Esophagus muscularis mucosa (tissue), 4 donors: ENCODE data around the gene NAV3. TPM values are rescaled to one million over a fixed set of nuclear protein-coding genes. Genes with fewer than 3 reads are reported as not detected.

Experiments used
- DNase-seq: peaks from one replicate; pipeline ENCODE4 v3.0.0-alpha.2; 2017; ENCODE audit errors: extremely low spot score
- H3K27ac ChIP-seq, 4 donors: fragments of 200-600 bp; sonication (generic); replicated peaks in 1 of 4; 1 replicate in 3 of 4; 2 replicates in 1 of 4; pipeline ENCODE4 v1.5.1; 2016 to 2019; ENCODE audit warnings: mild to moderate bottlenecking in 1 of 4
- H3K27me3 ChIP-seq, 4 donors: fragments of 200-600 bp; sonication (generic); one replicate each; pipeline versions ENCODE4 v1.5.1 to v1.6.0; 2016 to 2019
- H3K36me3 ChIP-seq, 4 donors: fragments of 200-600 bp; sonication (generic); one replicate each; pipeline ENCODE4 v1.5.1; 2016 to 2019
- H3K4me1 ChIP-seq, 4 donors: fragments of 200-600 bp; sonication (generic); one replicate each; pipeline ENCODE4 v1.5.1; 2016 to 2019
- H3K4me3 ChIP-seq, 4 donors: fragments of 200-600 bp; sonication (generic); 1 replicate in 2 of 4; 2 replicates in 2 of 4; pipeline ENCODE4 v1.5.1; 2016 to 2019; ENCODE audit warnings: mild to moderate bottlenecking in 4 of 4, moderate library complexity in 1 of 4
- H3K9me3 ChIP-seq, 4 donors: fragments of 200-600 bp; sonication (generic); 1 replicate in 3 of 4; 2 replicates in 1 of 4; pipeline ENCODE4 v1.5.1; 2016 to 2019
- CTCF ChIP-seq, 3 experiments: fragments of 200-600 bp in 2 of 3; fragments of 450-650 bp in 1 of 3; sonication (generic) in 2 of 3; IDR thresholded peaks; one replicate each; pipeline ENCODE4 v1.5.1; 2017 to 2019; ENCODE audit warnings: antibody characterized with exemption in 3 of 3, mild to moderate bottlenecking in 2 of 3, moderate library complexity in 1 of 3
- EP300 ChIP-seq: sonication (generic); formaldehyde crosslinking; IDR thresholded peaks from one replicate; pipeline ENCODE4 v1.6.1; 2017; ENCODE audit warnings: antibody characterized with exemption
- POLR2A ChIP-seq: fragments of 450-650 bp; IDR thresholded peaks from one replicate; pipeline ENCODE4 v1.6.1; 2017; ENCODE audit warnings: antibody characterized with exemption, moderate library complexity, mild to moderate bottlenecking, low read depth
- POLR2AphosphoS5 ChIP-seq, 2 donors: sonication (generic); formaldehyde crosslinking; IDR thresholded peaks; one replicate each; pipeline ENCODE4 v1.6.1; 2017; ENCODE audit warnings: antibody characterized with exemption in 2 of 2
- WGBS: methylation state at CpG from one replicate; pipeline ENCODE4 v1.1.5; 2018; 5-methylcytosine and 5-hydroxymethylcytosine counted together
- intact Hi-C: fragments of 100-400 bp; cut with DNase I; formaldehyde crosslinking; loops from one replicate; pipeline ENCODE4 v1.15.1; 2023
- total RNA-seq, 4 donors: library from RNA; depleted of rRNA; stranded (reverse); fragments of >200 nt; gene quantifications; one replicate each; pipeline versions ENCODE4 v1.1.0 to v1.2.1, GENCODE V29; 2016

NAV3 gene
- total RNA-seq, 4 donors from 2014 or later = 4.3 to 9.6 (median 5.4) TPM

- DNase-seq = no peak
- H3K4me3 ChIP-seq = no peak overlapping the region
- no peaks in the 10 kb centered on the region for H3K36me3 ChIP-seq
- intact Hi-C loops = no loop called here
- no peaks in the 10 kb centered on the region for H3K4me1 ChIP-seq
- H3K9me3 ChIP-seq = no peaks in the 10 kb centered on the region
- 36% methylated on average over 1 of the region's 1 CpG for WGBS
- no peaks in the 10 kb centered on the region for H3K27me3 ChIP-seq
- TF ChIP-seq POLR2A = no peak
- TF ChIP-seq EP300 = no peak
- TF ChIP-seq CTCF (IDR thresholded peaks at IDR 0.05) = no peak
- TF ChIP-seq POLR2AphosphoS5 (IDR thresholded peaks at IDR 0.05) = no peak
- no peak overlapping the region for H3K27ac ChIP-seq
These were observed 84.4 kb downstream of the NAV3 start for GRCh38 chr12:77915071-77915600.

GRCh38 chr12:77916276-77916675 lies 85.6 kb downstream of the NAV3 start:
- Histone ChIP-seq H3K9me3 (no peaks in the 10 kb centered on the region), H3K27me3 (no peaks in the 10 kb centered on the region), H3K36me3 (no peaks in the 10 kb centered on the region), H3K4me1 (no peaks in the 10 kb centered on the region), H3K4me3 (no peak overlapping the region), H3K27ac (no peak overlapping the region)
- intact Hi-C loops = no loop called here
- no peak for DNase-seq
- TF ChIP-seq CTCF (IDR thresholded peaks at IDR 0.05) (no peak), POLR2A (no peak), EP300 (no peak), POLR2AphosphoS5 (IDR thresholded peaks at IDR 0.05) (no peak)
- 68% methylated on average over 2 of the region's 2 CpGs for WGBS

- no peak overlapping the region for H3K4me3 ChIP-seq
- intact Hi-C loops = no loop called here
- no peaks in the 10 kb centered on the region for H3K9me3 ChIP-seq
- H3K36me3 ChIP-seq = no peaks in the 10 kb centered on the region
- H3K27me3 ChIP-seq = no peaks in the 10 kb centered on the region
- no peaks in the 10 kb centered on the region for H3K4me1 ChIP-seq
- no peak for DNase-seq
- no peak overlapping the region for H3K27ac ChIP-seq
- TF ChIP-seq POLR2A (no peak), POLR2AphosphoS5 (IDR thresholded peaks at IDR 0.05) (no peak), EP300 (no peak)
- 95% methylated on average over 3 of the region's 3 CpGs for WGBS
These were observed 87.4 kb downstream of the NAV3 start for GRCh38 chr12:77918046-77918445.

- Histone ChIP-seq H3K27ac (no peak overlapping the region), H3K36me3 (no peaks in the 10 kb centered on the region), H3K4me3 (no peak overlapping the region), H3K27me3 (no peaks in the 10 kb centered on the region), H3K9me3 (no peaks in the 10 kb centered on the region), H3K4me1 (no peaks in the 10 kb centered on the region)
- no peak for TF ChIP-seq POLR2AphosphoS5 (IDR thresholded peaks at IDR 0.05)
- TF ChIP-seq POLR2A = no peak
- TF ChIP-seq EP300 = no peak
- TF ChIP-seq CTCF (IDR thresholded peaks at IDR 0.05) = no peak
- DNase-seq = no peak
- intact Hi-C loops = no loop called here
- 90% methylated on average over 3 of the region's 3 CpGs for WGBS
These were observed 88.8 kb downstream of the NAV3 start for GRCh38 chr12:77919450-77919849.

GRCh38 chr12:77923882-77924281 lies 93.2 kb downstream of the NAV3 start:
- Histone ChIP-seq H3K27me3 (no peaks in the 10 kb centered on the region), H3K9me3 (no peaks in the 10 kb centered on the region), H3K27ac (no peak overlapping the region), H3K4me3 (no peak overlapping the region), H3K4me1 (peaks cover 0 to 8% (median 0%) of the 10 kb centered on the region in 4 donors), H3K36me3 (no peaks in the 10 kb centered on the region)
- WGBS = 85% methylated on average over 1 of the region's 1 CpG
- TF ChIP-seq POLR2AphosphoS5 (IDR thresholded peaks at IDR 0.05) (no peak), CTCF (IDR thresholded peaks at IDR 0.05) (no peak), EP300 (no peak), POLR2A (no peak)
- intact Hi-C loops = no loop called here
- no peak for DNase-seq
